NCI-H1436 treated with DMSO at 0.1 percent for 48 hours (cell line): ENCODE data around the gene USP48.

Source experiments
- DNase-seq: peaks from one replicate; lab custom pipeline; 2025; lab: John Stamatoyannopoulos, UW

The USP48 gene

GRCh38 chr1:21749109-21749508 is 33.8 kb downstream of the USP48 start:
- no peak for DNase-seq

GRCh38 chr1:21743476-21743875 is 39.5 kb downstream of the USP48 start:
- DNase-seq, result no peak

GRCh38 chr1:21742578-21742977 is 40.4 kb downstream of the USP48 start:
- no peak for DNase-seq

GRCh38 chr1:21741206-21741605 is 41.7 kb downstream of the USP48 start:
- no peak for DNase-seq

GRCh38 chr1:21736876-21737275 is 46.1 kb downstream of the USP48 start:
- no peak for DNase-seq

GRCh38 chr1:21736011-21736410 is 46.9 kb downstream of the USP48 start:
- DNase-seq, result no peak

- no peak for DNase-seq
These were observed 48.4 kb downstream of the USP48 start for GRCh38 chr1:21734526-21734925.

- DNase-seq, result no peak
These were observed 50.3 kb downstream of the USP48 start for GRCh38 chr1:21732664-21733063.

GRCh38 chr1:21725748-21726392 is 57.1 kb downstream of the USP48 start:
- no peak for DNase-seq

GRCh38 chr1:21724570-21724969 is 58.4 kb downstream of the USP48 start:
- DNase-seq, result no peak

- no peak for DNase-seq
These were observed 58.9 kb downstream of the USP48 start for GRCh38 chr1:21724098-21724497.

GRCh38 chr1:21721295-21721985 is 61.5 kb downstream of the USP48 start:
- DNase-seq, result no peak

GRCh38 chr1:21716169-21716568 is 66.8 kb downstream of the USP48 start:
- no peak for DNase-seq

- no peak for DNase-seq
These were observed 75.1 kb downstream of the USP48 start for GRCh38 chr1:21707891-21708290.

- DNase-seq, result no peak
These were observed 75.7 kb downstream of the USP48 start for GRCh38 chr1:21707086-21707840.

GRCh38 chr1:21706151-21706835 is 76.7 kb downstream of the USP48 start:
- DNase-seq, result no peak

- no peak for DNase-seq
These were observed 77.5 kb downstream of the USP48 start for GRCh38 chr1:21705303-21705980.

- no peak for DNase-seq
These were observed 78.8 kb downstream of the USP48 start for GRCh38 chr1:21704145-21704544.

GRCh38 chr1:21703318-21703963 is 79.5 kb downstream of the USP48 start:
- no peak for DNase-seq

- DNase-seq, result no peak
These were observed 80.2 kb downstream of the USP48 start for GRCh38 chr1:21702780-21703179.

- no peak for DNase-seq
These were observed 81.5 kb downstream of the USP48 start for GRCh38 chr1:21701401-21701800.
